ENCODE measurements around the gene FIGN. TPM values are rescaled to one million over a fixed set of nuclear protein-coding genes. Genes with fewer than 3 reads are reported as not detected.

Gene FIGN
- total and polyA plus RNA-seq, 9 of the 15 experiments (the other 6 are each of a cell fraction or from before 2014, with no cell fraction given), result 0.02 TPM; not detected in 8

DNA sequence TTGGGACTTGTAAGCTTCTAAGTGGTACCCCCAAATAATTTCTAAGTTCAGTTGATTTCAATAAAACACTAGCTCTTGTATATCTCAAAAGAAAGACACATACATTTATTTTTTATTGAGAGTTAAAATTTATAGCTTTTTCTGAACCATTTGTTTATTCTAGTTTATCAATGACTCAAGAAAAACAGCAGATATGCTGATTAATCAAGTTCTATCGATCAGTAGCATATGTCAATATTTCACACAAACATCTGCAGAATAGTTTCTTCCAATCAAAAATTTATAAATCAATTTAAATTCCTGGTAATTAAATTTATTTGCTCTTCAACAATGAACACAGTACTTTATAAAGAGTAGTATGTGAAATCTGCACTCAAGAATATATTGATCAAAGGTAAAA, 5.3 kb downstream of the FIGN start:
- WGBS (ENCODE audit: insufficient coverage, low coverage, missing lambda C conversion rate), result 0% methylated on average over 1 of the region's 1 CpG
- H3K27ac ChIP-seq (ENCODE audit: extremely low read depth, low read depth, low read length), result no peak overlapping the region
- no peaks in the 10 kb centered on the region for H3K36me3 ChIP-seq (ENCODE audit: control insufficient read depth, insufficient read depth, low read length)
- no peaks in the 10 kb centered on the region for H3K79me2 ChIP-seq (ENCODE audit: control insufficient read depth, insufficient read depth, low read length)
- no peak overlapping the region for H3K4me2 ChIP-seq (ENCODE audit: insufficient read depth, low read length)
- H3K27me3 ChIP-seq (ENCODE audit: control insufficient read depth in 2 of 2, insufficient read depth in 2 of 2, low read length in 2 of 2), result no peaks in the 10 kb centered on the region
- no peak overlapping the region for H2AFZ ChIP-seq (ENCODE audit: low read depth, low read length)
- CTCF ChIA-PET (ENCODE audit: low intra/inter-chr PET ratio), result no interaction called here
- BruUV-seq (replicated peaks), result no TSS peak
- ATAC-seq (no peak), FAIRE-seq (no peak), DNase-seq (ENCODE audit: extremely low read depth in 1 of 4, low spot score in 3 of 4) (no peak)
- intact Hi-C loops (cut with micrococcal nuclease) (no loop called here), in situ Hi-C loops (cut with MboI) (no loop called here)
- POLR2A ChIA-PET, result no interaction called here
- no peaks in the 10 kb centered on the region for H3K9me1 ChIP-seq (ENCODE audit: control insufficient read depth, insufficient read depth, low read length)
- no peaks in the 10 kb centered on the region for H4K20me1 ChIP-seq (replicated peaks; ENCODE audit: control insufficient read depth, insufficient read depth, low read length)
- TF ChIP-seq ZNF316 (IDR thresholded peaks at IDR 0.05) (peak; percentile 12; the same call in 1 of the 2 replicates), FOXP1 (CRISPR knock-in tag; IDR thresholded peaks at IDR 0.05) (no peak)
- H3K4me1 ChIP-seq (replicated peaks in 1 of 2; ENCODE audit: control insufficient read depth in 2 of 2, insufficient read depth in 2 of 2, low read length in 2 of 2), result no peaks in the 10 kb centered on the region
- H3K9me3 ChIP-seq (replicated peaks; ENCODE audit: control insufficient read depth, insufficient read depth, low read depth, low read length), result no peaks in the 10 kb centered on the region
- H3K4me3 ChIP-seq, result no peak overlapping the region
- no peak overlapping the region for H3K9ac ChIP-seq (ENCODE audit: insufficient read depth in 1 of 2, low read depth in 2 of 2, low read length in 2 of 2)

DNA sequence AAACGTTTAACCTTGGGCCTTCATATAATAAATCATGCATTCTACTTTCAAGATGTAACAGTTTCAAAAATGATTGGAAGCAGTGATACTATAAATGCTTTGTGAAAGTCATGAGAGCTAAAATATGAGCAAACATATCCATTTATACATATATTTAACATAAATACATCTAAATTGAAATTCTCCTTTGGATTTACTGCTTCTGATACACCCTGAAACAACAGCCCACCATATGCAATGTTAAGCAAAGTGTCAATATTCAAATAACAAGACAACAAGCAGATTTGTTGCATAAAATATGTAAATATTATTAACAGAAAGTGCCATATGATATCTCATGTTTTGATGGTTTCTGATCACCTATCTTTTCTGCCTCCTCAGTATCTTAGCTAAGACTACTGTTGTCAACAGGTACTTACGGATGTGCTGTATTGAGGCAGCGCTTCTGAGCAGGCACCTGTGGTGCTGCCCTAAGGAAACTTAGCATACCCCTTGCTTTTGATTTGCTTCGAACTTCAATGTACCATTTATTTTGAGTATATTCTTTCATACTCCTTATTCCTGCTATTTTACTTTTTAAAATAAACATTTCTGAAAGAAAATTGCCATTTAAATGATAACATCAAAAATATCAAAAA, 6.1 kb downstream of the FIGN start:
- intact Hi-C loops (cut with micrococcal nuclease) (no loop called here), in situ Hi-C loops (cut with MboI) (no loop called here)
- under 1% methylated on average over 4 of the region's 4 CpGs for WGBS (ENCODE audit: insufficient coverage, low coverage, missing lambda C conversion rate)
- no peak for ATAC-seq
- Histone ChIP-seq H3K4me1 (replicated peaks in 1 of 2; ENCODE audit: control insufficient read depth in 2 of 2, insufficient read depth in 2 of 2, low read length in 2 of 2) (no peaks in the 10 kb centered on the region), H3K27ac (ENCODE audit: extremely low read depth, low read depth, low read length) (no peak overlapping the region), H3K4me2 (ENCODE audit: insufficient read depth, low read length) (no peak overlapping the region), H3K4me3 (no peak overlapping the region), H3K36me3 (ENCODE audit: control insufficient read depth, insufficient read depth, low read length) (no peaks in the 10 kb centered on the region), H3K9ac (ENCODE audit: insufficient read depth in 1 of 2, low read depth in 2 of 2, low read length in 2 of 2) (no peak overlapping the region), H2AFZ (ENCODE audit: low read depth, low read length) (no peak overlapping the region), H4K20me1 (replicated peaks; ENCODE audit: control insufficient read depth, insufficient read depth, low read length) (no peaks in the 10 kb centered on the region), H3K27me3 (ENCODE audit: control insufficient read depth in 2 of 2, insufficient read depth in 2 of 2, low read length in 2 of 2) (no peaks in the 10 kb centered on the region), H3K9me1 (ENCODE audit: control insufficient read depth, insufficient read depth, low read length) (no peaks in the 10 kb centered on the region), H3K79me2 (ENCODE audit: control insufficient read depth, insufficient read depth, low read length) (no peaks in the 10 kb centered on the region), H3K9me3 (replicated peaks; ENCODE audit: control insufficient read depth, insufficient read depth, low read depth, low read length) (no peaks in the 10 kb centered on the region)
- DNase-seq (ENCODE audit: extremely low read depth in 1 of 4, low spot score in 3 of 4), result no peak
- BruUV-seq (replicated peaks), result no TSS peak
- TF ChIP-seq SOX6 (IDR thresholded peaks at IDR 0.05), result no peak
- TF ChIP-seq CSDE1 (IDR thresholded peaks at IDR 0.05), result no peak
- no peak for TF ChIP-seq ZNF175 (CRISPR knock-in tag; IDR thresholded peaks at IDR 0.05; ENCODE audit: low read depth)
- TF ChIP-seq, protein P1, sequence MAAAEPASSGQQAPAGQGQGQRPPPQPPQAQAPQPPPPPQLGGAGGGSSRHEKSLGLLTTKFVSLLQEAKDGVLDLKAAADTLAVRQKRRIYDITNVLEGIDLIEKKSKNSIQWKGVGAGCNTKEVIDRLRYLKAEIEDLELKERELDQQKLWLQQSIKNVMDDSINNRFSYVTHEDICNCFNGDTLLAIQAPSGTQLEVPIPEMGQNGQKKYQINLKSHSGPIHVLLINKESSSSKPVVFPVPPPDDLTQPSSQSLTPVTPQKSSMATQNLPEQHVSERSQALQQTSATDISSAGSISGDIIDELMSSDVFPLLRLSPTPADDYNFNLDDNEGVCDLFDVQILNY (CRISPR knock-in tag; IDR thresholded peaks at IDR 0.05), result no peak
- TF ChIP-seq ZNF384 (IDR thresholded peaks at IDR 0.05; ENCODE audit: low read depth, low read length), result no peak
- no peak for TF ChIP-seq STAG1 (CRISPR knock-in tag; IDR thresholded peaks at IDR 0.05; ENCODE audit: borderline replicate concordance)
- TF ChIP-seq, protein P2, sequence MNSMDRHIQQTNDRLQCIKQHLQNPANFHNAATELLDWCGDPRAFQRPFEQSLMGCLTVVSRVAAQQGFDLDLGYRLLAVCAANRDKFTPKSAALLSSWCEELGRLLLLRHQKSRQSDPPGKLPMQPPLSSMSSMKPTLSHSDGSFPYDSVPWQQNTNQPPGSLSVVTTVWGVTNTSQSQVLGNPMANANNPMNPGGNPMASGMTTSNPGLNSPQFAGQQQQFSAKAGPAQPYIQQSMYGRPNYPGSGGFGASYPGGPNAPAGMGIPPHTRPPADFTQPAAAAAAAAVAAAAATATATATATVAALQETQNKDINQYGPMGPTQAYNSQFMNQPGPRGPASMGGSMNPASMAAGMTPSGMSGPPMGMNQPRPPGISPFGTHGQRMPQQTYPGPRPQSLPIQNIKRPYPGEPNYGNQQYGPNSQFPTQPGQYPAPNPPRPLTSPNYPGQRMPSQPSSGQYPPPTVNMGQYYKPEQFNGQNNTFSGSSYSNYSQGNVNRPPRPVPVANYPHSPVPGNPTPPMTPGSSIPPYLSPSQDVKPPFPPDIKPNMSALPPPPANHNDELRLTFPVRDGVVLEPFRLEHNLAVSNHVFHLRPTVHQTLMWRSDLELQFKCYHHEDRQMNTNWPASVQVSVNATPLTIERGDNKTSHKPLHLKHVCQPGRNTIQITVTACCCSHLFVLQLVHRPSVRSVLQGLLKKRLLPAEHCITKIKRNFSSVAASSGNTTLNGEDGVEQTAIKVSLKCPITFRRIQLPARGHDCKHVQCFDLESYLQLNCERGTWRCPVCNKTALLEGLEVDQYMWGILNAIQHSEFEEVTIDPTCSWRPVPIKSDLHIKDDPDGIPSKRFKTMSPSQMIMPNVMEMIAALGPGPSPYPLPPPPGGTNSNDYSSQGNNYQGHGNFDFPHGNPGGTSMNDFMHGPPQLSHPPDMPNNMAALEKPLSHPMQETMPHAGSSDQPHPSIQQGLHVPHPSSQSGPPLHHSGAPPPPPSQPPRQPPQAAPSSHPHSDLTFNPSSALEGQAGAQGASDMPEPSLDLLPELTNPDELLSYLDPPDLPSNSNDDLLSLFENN (IDR thresholded peaks at IDR 0.05; ENCODE audit: low read depth in 2 of 2, low read length in 2 of 2), result no peak
- TF ChIP-seq ZFP36 (IDR thresholded peaks at IDR 0.05; ENCODE audit: low read depth, low read length, partially characterized antibody), result no peak
- no peak for TF ChIP-seq ZFPM2 (CRISPR knock-in tag; IDR thresholded peaks at IDR 0.05)
- POLR2A ChIA-PET, result no interaction called here
- CTCF ChIA-PET (ENCODE audit: low intra/inter-chr PET ratio), result no interaction called here
- FAIRE-seq, result no peak

All from K562 (cell line).